WTC11 (cell line): Measurements from ENCODE around the gene WNT3.

Experiments
- ATF3 ChIP-seq: sonication (generic); formaldehyde crosslinking; conservative IDR thresholded peaks from 2 replicates; pipeline ENCODE4 v1.8.1; 2022; ENCODE audit warnings: mild to moderate bottlenecking, missing genetic modification reagents
- CREB1 ChIP-seq: sonication (generic); formaldehyde crosslinking; IDR thresholded peaks from 2 replicates; pipeline ENCODE4 v1.8.0; 2023; ENCODE audit warnings: mild to moderate bottlenecking, missing genetic modification reagents
- CTCF ChIP-seq: fragments of 200-600 bp; IDR thresholded peaks from 2 replicates; pipeline ENCODE4 v1.8.0; 2022; ENCODE audit warnings: antibody characterized with exemption
- ELF4 ChIP-seq: sonication (generic); formaldehyde crosslinking; IDR thresholded peaks from 2 replicates; pipeline ENCODE4 v1.8.1; 2022; ENCODE audit warnings: low read depth, mild to moderate bottlenecking, moderate library complexity, missing genetic modification reagents
- JAZF1 ChIP-seq: fragments of 250-450 bp; sonication (Bioruptor Pico); IDR thresholded peaks from 2 replicates; pipeline ENCODE4 v1.9.0; 2021; ENCODE audit warnings: moderate library complexity, mild to moderate bottlenecking, inconsistent platforms
- ZNF512 ChIP-seq: sonication (generic); formaldehyde crosslinking; IDR thresholded peaks from 2 replicates; pipeline ENCODE4 v1.8.1; 2022; ENCODE audit warnings: missing genetic modification reagents, borderline replicate concordance

- TF ChIP-seq CTCF (no peak), ELF4 (CRISPR knock-in tag) (no peak), CREB1 (CRISPR knock-in tag) (no peak), ATF3 (CRISPR knock-in tag) (no peak), ZNF512 (no peak), JAZF1 (no peak)
Observed at GRCh38 chr17:46814446-46814845, 4.0 kb downstream of the WNT3 start.
